Heart right ventricle (tissue), 16 donors: ENCODE data around the gene PLSCR5. TPM values are rescaled to one million over a fixed set of nuclear protein-coding genes. Genes with fewer than 3 reads are reported as not detected.

Experiments used
- ATAC-seq, 8 donors: fragments of 200-7000 bp; cut with Tn5 transposase; one replicate each; pipeline ENCODE4 v1.9.1; 2020; ENCODE audit warnings: mild to moderate bottlenecking in 8 of 8, moderate library complexity in 8 of 8, moderate number of reproducible peaks in 1 of 8
- DNase-seq, 2 donors: peaks; one replicate each; pipeline ENCODE4 v3.0.0-alpha.2; 2020
- H3K27ac ChIP-seq, 10 donors: fragments of 200-600 bp; sonication (generic) in 2 of 10; one replicate each; pipeline versions ENCODE4 v1.5.0 to v1.8.0; 2020 to 2022; ENCODE audit warnings: mild to moderate bottlenecking in 3 of 10
- H3K27me3 ChIP-seq, 7 donors: fragments of 200-600 bp; one replicate each; pipeline ENCODE4 v1.8.0; 2021 to 2022; ENCODE audit warnings: mild to moderate bottlenecking in 2 of 7
- H3K36me3 ChIP-seq, 9 donors: fragments of 200-600 bp; sonication (generic) in 1 of 9; one replicate each; pipeline versions ENCODE4 v1.5.0 to v1.8.0; 2020 to 2022; ENCODE audit warnings: mild to moderate bottlenecking in 2 of 9
- H3K4me1 ChIP-seq, 9 donors: fragments of 200-600 bp; sonication (generic) in 1 of 9; one replicate each; pipeline versions ENCODE4 v1.5.0 to v1.8.0; 2020 to 2022; ENCODE audit warnings: mild to moderate bottlenecking in 4 of 9
- H3K4me3 ChIP-seq, 10 donors: fragments of 200-600 bp; sonication (generic) in 2 of 10; one replicate each; pipeline versions ENCODE4 v1.5.0 to v1.8.0; 2020 to 2022; ENCODE audit warnings: mild to moderate bottlenecking in 7 of 10, moderate library complexity in 2 of 10
- H3K9me3 ChIP-seq, 11 donors: fragments of 200-600 bp in 10 of 11; sonication (generic) in 2 of 11; one replicate each; pipeline versions ENCODE4 v1.5.0 to v1.8.0; 2013 to 2022; ENCODE audit warnings: mild to moderate bottlenecking in 2 of 11, control low read depth in 1 of 11, moderate library complexity in 1 of 11
- WGBS, 2 donors: extraction: QIAGEN DNeasy Blood & Tissue Kit; methylation state at CpG; one replicate each; pipeline ENCODE4 v1.1.7; 2013; ENCODE audit warnings: inconsistent platforms in 1 of 2; 5-methylcytosine and 5-hydroxymethylcytosine counted together
- intact Hi-C, 10 donors: fragments of 100-400 bp; cut with DNase I; formaldehyde crosslinking; loops; one replicate each; pipeline versions ENCODE4 v1.11.1 to v1.14.2; 2022
- polyA plus RNA-seq, 2 donors: library from polyadenylated mRNA; stranded (reverse); fragments of 200-250 nt; gene quantifications; one replicate each; pipeline ENCODE4 v1.2.3, GENCODE V29; 2013
- total RNA-seq, 10 donors: library from RNA; stranded (reverse); fragmentation: NEBNext Ultra II Directional in 3 of 10; extraction: Animal tissue kit (Norgen Biotek cat#: 25700) in 3 of 10; gene quantifications; one replicate each; pipeline versions ENCODE4 v1.2.1 to v1.2.4, GENCODE V29; 2021 to 2023
- TF ChIP-seq, protein P1 (sequence below), 9 donors: fragments of 200-600 bp; sonication (generic) in 2 of 9; IDR thresholded peaks; one replicate each; pipeline versions ENCODE4 v1.5.0 to v1.8.0; 2021 to 2022; ENCODE audit warnings: antibody characterized with exemption in 9 of 9, mild to moderate bottlenecking in 5 of 9, moderate library complexity in 1 of 9
- donor health status: Arrhythmogenic right ventricular cardiomyopathy.
- donor health status: ischemic (EF 13 %, LVEDD 7.1; RV severe dilation, severe dysfunction).
- donor health status: healthy with polysubstance abuse.
- donor health status: DM: no; HTN: yes; CAD: no.
- donor health status: DM: no; HTN: no; CAD: no.
- donor health status: ischemic (EF 25% LVEDD 6.9; RV normal size, moderate dysfunction).
- donor health status: ischemic (EF 25% LVEDD 5.7; RV mildly dilated, moderate dysfunction).
- donor health status: healthy.
- donor health status: DM: yes; HTN: yes; CAD: no.
- donor health status: Ischemic cardiomyopathy.
- donor health status: ischemic (EF 35%, LVEDD 5.7; RV mildly dilated, moderate dysfunction).
- donor health status: nonischemic (EF 11% LVEDD 7.7; RV severe dilation, severe dysfunction).
- donor health status: DM: yes; HTN: yes; CAD: no.
- donor health status: PGD.
- donor health status: ischemic (EF 29% LVEDD 5.4; RV normal size, mild dysfunction).
- donor health status: nonischemic (EF 23%, LVEDD 6.1; RV moderate dilation, normal function).

Gene PLSCR5
- total and polyA plus RNA-seq, 12 donors: not detected

DNA sequence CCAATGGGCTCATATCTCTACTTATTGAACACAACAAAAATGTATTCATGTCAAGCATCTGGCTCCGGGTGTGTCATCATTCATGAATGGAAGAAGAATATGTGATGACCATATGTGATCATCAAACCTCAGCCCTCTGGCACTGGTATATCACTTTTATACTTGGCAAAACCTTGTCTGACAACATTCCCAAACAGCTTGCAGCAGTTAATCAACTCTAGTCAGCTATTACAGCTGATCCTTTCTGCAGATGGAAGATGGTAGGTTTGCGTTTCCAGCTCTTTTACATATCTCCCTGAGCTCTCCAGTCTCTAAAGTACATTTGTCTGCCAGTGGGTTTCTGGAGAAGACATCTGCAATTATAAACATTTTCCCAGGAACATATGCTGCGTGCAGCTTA lies 6.6 kb downstream of the PLSCR5 start:
- Histone ChIP-seq H3K4me3 (no peak overlapping the region), H3K27ac (no peak overlapping the region), H3K4me1 (no peaks in the 10 kb centered on the region), H3K9me3 (no peaks in the 10 kb centered on the region), H3K36me3 (no peaks in the 10 kb centered on the region), H3K27me3 (peaks cover 0 to 4% (median 0%) of the 10 kb centered on the region in 7 donors)
- DNase-seq (no peak), ATAC-seq (no peak)
- WGBS, 2 donors: 69 to 73% methylated on average over 3 of the region's 3 CpGs
- intact Hi-C loops: no loop called here
- TF ChIP-seq, protein P1, sequence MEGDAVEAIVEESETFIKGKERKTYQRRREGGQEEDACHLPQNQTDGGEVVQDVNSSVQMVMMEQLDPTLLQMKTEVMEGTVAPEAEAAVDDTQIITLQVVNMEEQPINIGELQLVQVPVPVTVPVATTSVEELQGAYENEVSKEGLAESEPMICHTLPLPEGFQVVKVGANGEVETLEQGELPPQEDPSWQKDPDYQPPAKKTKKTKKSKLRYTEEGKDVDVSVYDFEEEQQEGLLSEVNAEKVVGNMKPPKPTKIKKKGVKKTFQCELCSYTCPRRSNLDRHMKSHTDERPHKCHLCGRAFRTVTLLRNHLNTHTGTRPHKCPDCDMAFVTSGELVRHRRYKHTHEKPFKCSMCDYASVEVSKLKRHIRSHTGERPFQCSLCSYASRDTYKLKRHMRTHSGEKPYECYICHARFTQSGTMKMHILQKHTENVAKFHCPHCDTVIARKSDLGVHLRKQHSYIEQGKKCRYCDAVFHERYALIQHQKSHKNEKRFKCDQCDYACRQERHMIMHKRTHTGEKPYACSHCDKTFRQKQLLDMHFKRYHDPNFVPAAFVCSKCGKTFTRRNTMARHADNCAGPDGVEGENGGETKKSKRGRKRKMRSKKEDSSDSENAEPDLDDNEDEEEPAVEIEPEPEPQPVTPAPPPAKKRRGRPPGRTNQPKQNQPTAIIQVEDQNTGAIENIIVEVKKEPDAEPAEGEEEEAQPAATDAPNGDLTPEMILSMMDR (IDR thresholded peaks at IDR 0.05): no peak

DNA sequence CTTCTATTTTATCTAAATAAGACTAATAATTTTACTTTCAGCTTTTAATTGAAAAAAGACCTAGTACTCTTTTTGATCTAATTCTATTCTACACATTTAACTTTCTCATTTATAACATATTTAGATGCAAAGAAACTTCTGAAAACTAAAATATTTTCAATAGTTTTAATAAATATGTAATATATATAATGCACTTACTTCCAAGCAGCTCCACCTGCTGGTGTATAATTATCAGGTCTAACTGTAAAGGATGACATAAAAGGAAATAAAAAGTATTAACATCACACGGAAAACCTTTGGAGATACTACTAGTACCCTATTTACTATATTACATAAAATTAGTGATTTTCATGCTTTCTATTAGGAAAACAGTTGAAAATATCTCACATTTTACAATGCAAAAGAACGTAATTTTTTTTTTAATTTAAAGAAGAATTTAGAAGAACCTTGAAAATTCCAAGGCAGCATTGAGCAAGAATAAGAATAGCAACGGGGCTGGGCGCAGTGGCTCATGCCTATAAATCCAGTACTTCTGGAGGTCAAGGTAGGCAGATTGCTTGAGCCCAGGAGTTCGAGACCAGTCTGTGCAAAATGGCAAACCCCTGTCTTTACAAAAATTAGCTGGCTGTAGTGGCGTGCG lies 10.2 kb downstream of the PLSCR5 start:
- Histone ChIP-seq H3K9me3 (no peaks in the 10 kb centered on the region), H3K27ac (no peak overlapping the region), H3K4me3 (no peak overlapping the region), H3K27me3 (peaks cover 0 to 4% (median 0%) of the 10 kb centered on the region in 7 donors), H3K36me3 (no peaks in the 10 kb centered on the region), H3K4me1 (no peaks in the 10 kb centered on the region)
- WGBS, 2 donors: 78 to 80% methylated on average over 7 of the region's 7 CpGs
- no peak for ATAC-seq
- DNase-seq: no peak
- intact Hi-C loops: loop anchor here in 2 of 10 donors (5.0 kb wide), 1 partner anchor 47 kb away; no protein-coding TSS in a partner anchor
- TF ChIP-seq, protein P1 (IDR thresholded peaks at IDR 0.05): peak in 6 of 9 donors; percentile 12 to 48 (median 33)

DNA sequence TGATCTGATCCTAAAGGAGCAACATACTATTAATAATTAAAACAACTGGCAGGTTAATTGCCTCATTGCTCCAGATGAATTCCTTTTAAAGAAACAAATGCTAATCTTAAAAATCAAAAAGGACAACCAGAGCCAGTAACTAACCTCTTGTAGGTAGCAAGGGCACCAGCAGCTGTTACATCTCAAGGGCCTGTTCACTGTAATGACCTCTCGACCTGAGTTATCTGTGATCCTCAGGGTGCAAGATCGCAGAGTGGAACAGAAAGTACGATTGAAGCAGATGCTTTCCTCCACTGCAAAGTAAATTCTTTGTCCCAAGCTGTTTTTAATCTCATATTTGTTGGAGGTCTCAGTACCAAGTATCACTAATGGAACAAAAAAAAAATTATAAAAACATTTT lies 11.4 kb downstream of the PLSCR5 start:
- no peak for DNase-seq
- H3K4me3 ChIP-seq: no peak overlapping the region
- intact Hi-C loops: loop anchor here in 2 of 10 donors (5.0 kb wide), 1 partner anchor 49 kb away; no protein-coding TSS in a partner anchor
- H3K4me1 ChIP-seq: no peaks in the 10 kb centered on the region
- no peaks in the 10 kb centered on the region for H3K27me3 ChIP-seq
- ATAC-seq: no peak
- no peak overlapping the region for H3K27ac ChIP-seq
- H3K9me3 ChIP-seq: no peaks in the 10 kb centered on the region
- 68 to 71% methylated on average over 3 of the region's 3 CpGs for WGBS, 2 donors
- no peaks in the 10 kb centered on the region for H3K36me3 ChIP-seq
- TF ChIP-seq, protein P1 (IDR thresholded peaks at IDR 0.05): no peak

DNA sequence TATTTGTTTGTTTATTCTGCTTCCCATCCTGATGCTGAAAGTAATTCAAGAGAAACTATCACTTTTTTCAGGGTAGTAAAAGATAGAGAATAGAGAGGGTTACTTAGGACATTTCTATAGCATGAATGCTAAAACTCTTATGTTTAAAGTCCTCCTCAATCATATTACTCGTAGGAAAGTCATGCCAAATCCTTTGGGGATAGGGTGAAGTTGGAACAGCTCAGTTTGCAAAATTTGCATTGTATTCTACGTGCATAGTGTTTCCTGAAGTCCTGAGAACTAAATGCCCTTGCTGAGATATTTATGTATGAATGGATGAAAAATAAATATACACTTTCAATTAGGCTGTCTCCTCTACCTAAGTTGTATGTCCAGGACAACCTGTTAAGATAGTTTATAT lies 14.6 kb downstream of the PLSCR5 start:
- no peak overlapping the region for H3K4me3 ChIP-seq
- H3K27ac ChIP-seq: no peak overlapping the region
- no peaks in the 10 kb centered on the region for H3K4me1 ChIP-seq
- no peaks in the 10 kb centered on the region for H3K27me3 ChIP-seq
- no peaks in the 10 kb centered on the region for H3K9me3 ChIP-seq
- DNase-seq (no peak), ATAC-seq (no peak)
- intact Hi-C loops: loop anchor here in 2 of 10 donors (5.0 kb wide), 1 partner anchor 52 kb away; no protein-coding TSS in a partner anchor
- 55 to 62% methylated on average over 2 of the region's 2 CpGs for WGBS, 2 donors
- TF ChIP-seq, protein P1 (IDR thresholded peaks at IDR 0.05): no peak
- H3K36me3 ChIP-seq: no peaks in the 10 kb centered on the region
